NCI-H1417 treated with DMSO at 0.1 percent for 48 hours (cell line): ENCODE measurements around the gene CACNB2.

Source experiments
- DNase-seq: peaks from one replicate; lab custom pipeline; 2025; lab: John Stamatoyannopoulos, UW

Gene CACNB2

GRCh38 chr10:18230794-18231193, 90.6 kb downstream of the CACNB2 start:
- DNase-seq = no peak

- DNase-seq = no peak
These were observed 91.3 kb downstream of the CACNB2 start for GRCh38 chr10:18231480-18231879.

- no peak for DNase-seq
These were observed 93.6 kb downstream of the CACNB2 start for GRCh38 chr10:18233775-18234174.

- no peak for DNase-seq
These were observed 95.3 kb downstream of the CACNB2 start for GRCh38 chr10:18235477-18235876.

- no peak for DNase-seq
These were observed 96.5 kb downstream of the CACNB2 start for GRCh38 chr10:18236756-18237155.

- no peak for DNase-seq
These were observed 98.8 kb downstream of the CACNB2 start for GRCh38 chr10:18238870-18239485.

GRCh38 chr10:18240185-18240882, 100.1 kb downstream of the CACNB2 start:
- DNase-seq = no peak

GRCh38 chr10:18246967-18247366, 106.7 kb downstream of the CACNB2 start:
- no peak for DNase-seq

- no peak for DNase-seq
These were observed 111.9 kb downstream of the CACNB2 start for GRCh38 chr10:18252086-18252485.

- DNase-seq = no peak
These were observed 113.9 kb downstream of the CACNB2 start for GRCh38 chr10:18254086-18254485.

GRCh38 chr10:18254692-18255091, 114.5 kb downstream of the CACNB2 start:
- no peak for DNase-seq

- no peak for DNase-seq
These were observed 120.2 kb downstream of the CACNB2 start for GRCh38 chr10:18260310-18260922.

GRCh38 chr10:18261063-18261610, 120.9 kb downstream of the CACNB2 start:
- DNase-seq = no peak

- no peak for DNase-seq
These were observed 121.6 kb downstream of the CACNB2 start for GRCh38 chr10:18261768-18262231.

- no peak for DNase-seq
These were observed 124.3 kb downstream of the CACNB2 start for GRCh38 chr10:18264466-18265050.

- DNase-seq = no peak
These were observed 127.8 kb downstream of the CACNB2 start for GRCh38 chr10:18268005-18268404.

- DNase-seq = no peak
These were observed 131.3 kb downstream of the CACNB2 start for GRCh38 chr10:18271491-18271890.

- DNase-seq = no peak
These were observed 132.8 kb downstream of the CACNB2 start for GRCh38 chr10:18273039-18273438.

GRCh38 chr10:18278181-18278580, 138.0 kb downstream of the CACNB2 start:
- no peak for DNase-seq

- DNase-seq = no peak
These were observed 138.9 kb downstream of the CACNB2 start for GRCh38 chr10:18279173-18279572.

GRCh38 chr10:18282094-18282493, 141.9 kb downstream of the CACNB2 start:
- DNase-seq = no peak

- no peak for DNase-seq
These were observed 150.6 kb downstream of the CACNB2 start for GRCh38 chr10:18290651-18291313.
